ENCODE results near the gene CTCFL. TPM values are rescaled to one million over a fixed set of nuclear protein-coding genes. Genes with fewer than 3 reads are reported as not detected.

Gene CTCFL
- total RNA-seq, 1 experiment from 2014 or later: not detected

GRCh38 chr20:57456116-57456515, 68.8 kb downstream of the CTCFL start:
- H3K27me3 Mint-ChIP-seq (ENCODE audit: unreplicated experiment): peaks cover 95% of the 10 kb centered on the region
- no peak for TF ChIP-seq CTCF (IDR thresholded peaks at IDR 0.05; ENCODE audit: unreplicated experiment)

GRCh38 chr20:57455386-57455785, 69.6 kb downstream of the CTCFL start:
- TF ChIP-seq CTCF (IDR thresholded peaks at IDR 0.05; ENCODE audit: unreplicated experiment): no peak
- no peaks in the 10 kb centered on the region for H3K4me1 Mint-ChIP-seq (ENCODE audit: low read depth, unreplicated experiment)
- no peak overlapping the region for H3K4me3 Mint-ChIP-seq (ENCODE audit: low read depth, unreplicated experiment)
- intact Hi-C loops (cut with micrococcal nuclease; ENCODE audit: unreplicated experiment): no loop called here
- H3K36me3 Mint-ChIP-seq (ENCODE audit: insufficient read depth, unreplicated experiment): no peaks in the 10 kb centered on the region
- H3K27ac Mint-ChIP-seq (ENCODE audit: unreplicated experiment): no peak overlapping the region
- BruUV-seq (replicated peaks): no TSS peak
- H3K9me3 Mint-ChIP-seq (ENCODE audit: low read depth, unreplicated experiment): no peaks in the 10 kb centered on the region
- CTCF ChIA-PET: no interaction called here
- no peak for DNase-seq
- H3K27me3 Mint-ChIP-seq (ENCODE audit: unreplicated experiment): peaks cover 95% of the 10 kb centered on the region

More at GRCh38 chr20:57456116-57456515, 68.8 kb downstream of the CTCFL start:
- DNase-seq: no peak
- no TSS peak for BruUV-seq (replicated peaks)
- H3K4me3 Mint-ChIP-seq (ENCODE audit: low read depth, unreplicated experiment): no peak overlapping the region
- H3K9me3 Mint-ChIP-seq (ENCODE audit: low read depth, unreplicated experiment): no peaks in the 10 kb centered on the region
- intact Hi-C loops (cut with micrococcal nuclease; ENCODE audit: unreplicated experiment): no loop called here
- CTCF ChIA-PET: no interaction called here
- no peaks in the 10 kb centered on the region for H3K4me1 Mint-ChIP-seq (ENCODE audit: low read depth, unreplicated experiment)
- H3K27ac Mint-ChIP-seq (ENCODE audit: unreplicated experiment): no peak overlapping the region
- no peaks in the 10 kb centered on the region for H3K36me3 Mint-ChIP-seq (ENCODE audit: insufficient read depth, unreplicated experiment)

- no TSS peak for BruUV-seq (replicated peaks)
- Mint-ChIP-seq H3K9me3 (ENCODE audit: low read depth, unreplicated experiment) (no peaks in the 10 kb centered on the region), H3K4me1 (ENCODE audit: low read depth, unreplicated experiment) (peaks cover 8% of the 10 kb centered on the region), H3K27ac (ENCODE audit: unreplicated experiment) (no peak overlapping the region), H3K4me3 (ENCODE audit: low read depth, unreplicated experiment) (no peak overlapping the region), H3K27me3 (ENCODE audit: unreplicated experiment) (peaks cover 100% of the 10 kb centered on the region), H3K36me3 (ENCODE audit: insufficient read depth, unreplicated experiment) (no peaks in the 10 kb centered on the region)
- TF ChIP-seq CTCF (IDR thresholded peaks at IDR 0.05; ENCODE audit: unreplicated experiment): no peak
- CTCF ChIA-PET: no interaction called here
- intact Hi-C loops (cut with micrococcal nuclease; ENCODE audit: unreplicated experiment): no loop called here
- DNase-seq: no peak
Measured at GRCh38 chr20:57451795-57452661, 72.9 kb downstream of the CTCFL start.

GRCh38 chr20:57451431-57451794, 73.5 kb downstream of the CTCFL start:
- CTCF ChIA-PET: no interaction called here
- Mint-ChIP-seq H3K36me3 (ENCODE audit: insufficient read depth, unreplicated experiment) (no peaks in the 10 kb centered on the region), H3K4me1 (ENCODE audit: low read depth, unreplicated experiment) (peaks cover 8% of the 10 kb centered on the region), H3K9me3 (ENCODE audit: low read depth, unreplicated experiment) (no peaks in the 10 kb centered on the region), H3K27ac (ENCODE audit: unreplicated experiment) (no peak overlapping the region), H3K4me3 (ENCODE audit: low read depth, unreplicated experiment) (no peak overlapping the region), H3K27me3 (ENCODE audit: unreplicated experiment) (peaks cover 100% of the 10 kb centered on the region)
- TF ChIP-seq CTCF (IDR thresholded peaks at IDR 0.05; ENCODE audit: unreplicated experiment): no peak
- DNase-seq: no peak
- BruUV-seq (replicated peaks): no TSS peak
- intact Hi-C loops (cut with micrococcal nuclease; ENCODE audit: unreplicated experiment): no loop called here

Measured in Calu3 (cell line).